OCI-LY3 (cell line): Measurements from ENCODE around the gene CYP8B1.

Source experiments
- H2AFZ ChIP-seq: fragments of 200-600, 300-600 bp; shearing (Covaris generic); 2 replicates; pipeline ENCODE4 v1.6.0; 2014; ENCODE audit warnings: antibody characterized with exemption, low read depth, low read length
- H3K27ac ChIP-seq: fragments of 200-600, 300-600 bp; sonication (generic); 2 replicates; pipeline ENCODE4 v1.5.1; 2014; ENCODE audit warnings: mild to moderate bottlenecking, low read length, moderate library complexity, mixed read lengths
- H3K27me3 ChIP-seq: fragments of 200-600, 300-600 bp; sonication (generic); 2 replicates; pipeline ENCODE4 v1.6.1; 2014; ENCODE audit warnings: low read depth, low read length, mixed read lengths
- H3K36me3 ChIP-seq: fragments of 200-600, 300-600 bp; sonication (generic); replicated peaks from 2 replicates; pipeline ENCODE3; 2014; ENCODE audit warnings: low read depth, low read length, mixed read lengths
- H3K4me1 ChIP-seq: fragments of 300-600, 200-600 bp; sonication (generic); 2 replicates; pipeline ENCODE4 v1.6.1; 2014; ENCODE audit warnings: low read length, mixed read lengths
- H3K4me2 ChIP-seq: fragments of 200-600, 300-600 bp; sonication (generic); 2 replicates; pipeline ENCODE4 v1.6.1; 2014; ENCODE audit warnings: low read length, mixed read lengths
- H3K4me3 ChIP-seq: fragments of 300-600, 200-600 bp; sonication (generic); 2 replicates; pipeline ENCODE4 v1.5.1; 2014; ENCODE audit warnings: antibody characterized with exemption, mild to moderate bottlenecking, low read length, moderate library complexity
- H3K79me2 ChIP-seq: fragments of 300-600, 200-600 bp; shearing (Covaris generic); 2 replicates; pipeline ENCODE4 v1.6.1; 2014; ENCODE audit warnings: mild to moderate bottlenecking, low read length, mixed read lengths
- H3K9ac ChIP-seq: fragments of 300-600, 200-600 bp; shearing (Covaris generic); 2 replicates; pipeline ENCODE4 v1.6.0; 2014; ENCODE audit warnings: mild to moderate bottlenecking, low read length, moderate library complexity
- H3K9me3 ChIP-seq: fragments of 200-600, 300-600 bp; shearing (Covaris generic); 2 replicates; pipeline ENCODE4 v1.6.1; 2014; ENCODE audit warnings: low read length, mixed read lengths; ENCODE audit not compliant: insufficient read depth
- H4K20me1 ChIP-seq: fragments of 200-600, 300-600 bp; sonication (generic); 2 replicates; pipeline ENCODE4 v1.6.1; 2016; ENCODE audit warnings: low read length, mixed read lengths; ENCODE audit not compliant: insufficient read depth
- EZH2phosphoT487 ChIP-seq: fragments of 200-600 bp; shearing (Covaris generic); IDR thresholded peaks from 2 replicates; pipeline ENCODE4 v1.6.1; 2018; ENCODE audit warnings: antibody characterized with exemption, mixed run types, low read depth
- TF ChIP-seq, protein P1 (sequence below): fragments of 200-600, 300-600 bp; sonication (generic); IDR thresholded peaks from 2 replicates; pipeline ENCODE4 v1.5.1; 2014; ENCODE audit warnings: antibody characterized with exemption, low read length, low read depth

The CYP8B1 gene

GRCh38 chr3:42827654-42828053 is 48.0 kb downstream of the CYP8B1 start:
- H3K4me1 ChIP-seq = peaks cover 9% of the 10 kb centered on the region
- no peak for TF ChIP-seq EZH2phosphoT487
- TF ChIP-seq, protein P1, sequence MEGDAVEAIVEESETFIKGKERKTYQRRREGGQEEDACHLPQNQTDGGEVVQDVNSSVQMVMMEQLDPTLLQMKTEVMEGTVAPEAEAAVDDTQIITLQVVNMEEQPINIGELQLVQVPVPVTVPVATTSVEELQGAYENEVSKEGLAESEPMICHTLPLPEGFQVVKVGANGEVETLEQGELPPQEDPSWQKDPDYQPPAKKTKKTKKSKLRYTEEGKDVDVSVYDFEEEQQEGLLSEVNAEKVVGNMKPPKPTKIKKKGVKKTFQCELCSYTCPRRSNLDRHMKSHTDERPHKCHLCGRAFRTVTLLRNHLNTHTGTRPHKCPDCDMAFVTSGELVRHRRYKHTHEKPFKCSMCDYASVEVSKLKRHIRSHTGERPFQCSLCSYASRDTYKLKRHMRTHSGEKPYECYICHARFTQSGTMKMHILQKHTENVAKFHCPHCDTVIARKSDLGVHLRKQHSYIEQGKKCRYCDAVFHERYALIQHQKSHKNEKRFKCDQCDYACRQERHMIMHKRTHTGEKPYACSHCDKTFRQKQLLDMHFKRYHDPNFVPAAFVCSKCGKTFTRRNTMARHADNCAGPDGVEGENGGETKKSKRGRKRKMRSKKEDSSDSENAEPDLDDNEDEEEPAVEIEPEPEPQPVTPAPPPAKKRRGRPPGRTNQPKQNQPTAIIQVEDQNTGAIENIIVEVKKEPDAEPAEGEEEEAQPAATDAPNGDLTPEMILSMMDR = no peak
- H3K27me3 ChIP-seq = no peaks in the 10 kb centered on the region
- H3K79me2 ChIP-seq = no peaks in the 10 kb centered on the region
- no peak overlapping the region for H2AFZ ChIP-seq
- no peaks in the 10 kb centered on the region for H3K9me3 ChIP-seq
- H3K9ac ChIP-seq = no peak overlapping the region
- no peaks in the 10 kb centered on the region for H4K20me1 ChIP-seq
- no peak overlapping the region for H3K4me2 ChIP-seq
- no peak overlapping the region for H3K27ac ChIP-seq
- H3K4me3 ChIP-seq = no peak overlapping the region
- no peaks in the 10 kb centered on the region for H3K36me3 ChIP-seq

- Histone ChIP-seq H3K27me3 (no peaks in the 10 kb centered on the region), H3K9me3 (no peaks in the 10 kb centered on the region), H3K9ac (no peak overlapping the region), H3K79me2 (no peaks in the 10 kb centered on the region), H3K27ac (no peak overlapping the region), H2AFZ (no peak overlapping the region), H3K4me1 (peaks cover 9% of the 10 kb centered on the region), H4K20me1 (no peaks in the 10 kb centered on the region), H3K4me2 (no peak overlapping the region), H3K36me3 (no peaks in the 10 kb centered on the region), H3K4me3 (no peak overlapping the region)
- TF ChIP-seq, protein P1 = no peak
- no peak for TF ChIP-seq EZH2phosphoT487
Observed at GRCh38 chr3:42827023-42827422, 48.7 kb downstream of the CYP8B1 start.

DNA sequence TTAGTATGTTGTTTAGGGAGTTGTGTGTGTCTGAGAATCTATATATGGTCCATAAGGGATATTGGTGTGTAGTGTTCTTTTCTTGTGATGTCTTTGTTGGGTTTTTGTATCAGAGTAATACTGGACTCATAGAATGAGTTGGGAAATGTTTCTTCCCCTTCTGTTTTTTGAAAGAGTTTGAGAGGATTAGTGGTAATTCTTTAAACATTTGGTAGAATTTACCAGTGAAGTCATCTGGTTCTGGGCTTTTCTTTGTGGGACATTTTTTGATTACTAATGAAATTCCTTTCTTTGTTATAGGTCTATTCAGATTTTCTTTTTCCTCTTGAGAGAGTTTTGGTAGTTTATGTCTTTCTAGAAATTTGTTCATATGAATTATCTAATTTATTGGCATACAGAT is 49.5 kb downstream of the CYP8B1 start:
- no peak overlapping the region for H3K4me3 ChIP-seq
- TF ChIP-seq, protein P1 = no peak
- TF ChIP-seq EZH2phosphoT487 = no peak
- H3K4me1 ChIP-seq = peaks cover 6% of the 10 kb centered on the region
- H3K27ac ChIP-seq = no peak overlapping the region
- no peak overlapping the region for H3K9ac ChIP-seq
- no peaks in the 10 kb centered on the region for H3K36me3 ChIP-seq
- H3K79me2 ChIP-seq = no peaks in the 10 kb centered on the region
- no peaks in the 10 kb centered on the region for H4K20me1 ChIP-seq
- H3K27me3 ChIP-seq = no peaks in the 10 kb centered on the region
- H3K9me3 ChIP-seq = no peaks in the 10 kb centered on the region
- no peak overlapping the region for H2AFZ ChIP-seq
- no peak overlapping the region for H3K4me2 ChIP-seq

- H3K4me3 ChIP-seq = no peak overlapping the region
- no peaks in the 10 kb centered on the region for H3K4me1 ChIP-seq
- H3K4me2 ChIP-seq = no peak overlapping the region
- no peak overlapping the region for H2AFZ ChIP-seq
- H3K79me2 ChIP-seq = no peaks in the 10 kb centered on the region
- H3K9ac ChIP-seq = no peak overlapping the region
- no peaks in the 10 kb centered on the region for H3K36me3 ChIP-seq
- H3K27ac ChIP-seq = no peak overlapping the region
- H3K9me3 ChIP-seq = no peaks in the 10 kb centered on the region
- no peaks in the 10 kb centered on the region for H4K20me1 ChIP-seq
- H3K27me3 ChIP-seq = no peaks in the 10 kb centered on the region
- TF ChIP-seq, protein P1 = no peak
- TF ChIP-seq EZH2phosphoT487 = no peak
Observed at GRCh38 chr3:42823351-42823750, 52.3 kb downstream of the CYP8B1 start.
